Urinary bladder (tissue), 4 donors: ENCODE data around the gene FIBCD1. TPM values are rescaled to one million over a fixed set of nuclear protein-coding genes. Genes with fewer than 3 reads are reported as not detected.

Experiments
- DNase-seq: peaks from one replicate; pipeline ENCODE4 v3.0.0-alpha.2; 2015; ENCODE audit errors: extremely low spot score
- H3K27ac ChIP-seq: one replicate; pipeline ENCODE4 v1.5.1; 2013; ENCODE audit warnings: low read depth, mild to moderate bottlenecking, moderate library complexity
- H3K36me3 ChIP-seq: one replicate; pipeline ENCODE4 v1.6.1; 2013; ENCODE audit warnings: mild to moderate bottlenecking, moderate library complexity; ENCODE audit not compliant: insufficient read depth
- H3K4me1 ChIP-seq: one replicate; pipeline ENCODE4 v1.6.1; 2013; ENCODE audit warnings: mild to moderate bottlenecking, moderate library complexity; ENCODE audit not compliant: insufficient read depth
- H3K4me3 ChIP-seq: one replicate; pipeline ENCODE4 v1.5.1; 2013; ENCODE audit warnings: low read depth, low read length
- WGBS: extraction: QIAGEN DNeasy Blood & Tissue Kit; methylation state at CpG from one replicate; pipeline ENCODE4 v1.1.7; 2013; 5-methylcytosine and 5-hydroxymethylcytosine counted together
- polyA plus RNA-seq: library from polyadenylated mRNA; stranded (reverse); fragments of 200-250 nt; gene quantifications from one replicate; pipeline ENCODE4 v1.2.3, GENCODE V29; 2013
- total RNA-seq: library from RNA; depleted of rRNA; stranded (reverse); fragments of >200 nt; gene quantifications from one replicate; pipeline ENCODE4 v1.2.3, GENCODE V29; 2014
- donor health status: healthy with polysubstance abuse.
- donor health status: healthy.

The FIBCD1 gene
- total RNA-seq, result 0.16 TPM
- 2.4 TPM for polyA plus RNA-seq

GRCh38 chr9:130938652-130939404 lies at the start of gene FIBCD1:
FIBCD1 (minus strand) TSS chr9:130939247; CDS start chr9:130938607, 640 bp downstream.
- under 1% methylated on average over 98 of the region's 98 CpGs for WGBS

GRCh38 chr9:130988400-130988747 lies 49.3 kb upstream of the FIBCD1 start:
- 98% methylated on average over 2 of the region's 2 CpGs for WGBS
- H3K4me3 ChIP-seq, result no peak overlapping the region

More at GRCh38 chr9:130938652-130939404, at the start of gene FIBCD1:
- Histone ChIP-seq H3K4me1 (no peaks in the 10 kb centered on the region), H3K36me3 (no peaks in the 10 kb centered on the region), H3K4me3 (peak within 1 kb of the TSS; percentile 36), H3K27ac (no peak within 1 kb of the TSS)
- DNase-seq, result no peak

GRCh38 chr9:130987738-130988399 lies 48.8 kb upstream of the FIBCD1 start:
- 60% methylated on average over 10 of the region's 10 CpGs for WGBS
- no peak for DNase-seq
- H3K4me1 ChIP-seq, result no peaks in the 10 kb centered on the region

More at GRCh38 chr9:130988400-130988747, 49.3 kb upstream of the FIBCD1 start:
- Histone ChIP-seq H3K27ac (no peak overlapping the region), H3K36me3 (no peaks in the 10 kb centered on the region), H3K4me1 (no peaks in the 10 kb centered on the region)
- DNase-seq, result no peak

GRCh38 chr9:130987054-130987453 lies 48.0 kb upstream of the FIBCD1 start:
- Histone ChIP-seq H3K4me1 (no peaks in the 10 kb centered on the region), H3K4me3 (no peak overlapping the region), H3K36me3 (no peaks in the 10 kb centered on the region), H3K27ac (no peak overlapping the region)
- WGBS, result 76% methylated on average over 7 of the region's 7 CpGs
- no peak for DNase-seq

More at GRCh38 chr9:130987738-130988399, 48.8 kb upstream of the FIBCD1 start:
- no peak overlapping the region for H3K27ac ChIP-seq
- no peaks in the 10 kb centered on the region for H3K36me3 ChIP-seq
- no peak overlapping the region for H3K4me3 ChIP-seq

GRCh38 chr9:130986356-130986965 lies 47.4 kb upstream of the FIBCD1 start:
- 52% methylated on average over 24 of the region's 24 CpGs for WGBS
- no peak overlapping the region for H3K4me3 ChIP-seq
- H3K4me1 ChIP-seq, result no peaks in the 10 kb centered on the region
- DNase-seq, result no peak
- no peak overlapping the region for H3K27ac ChIP-seq
- no peaks in the 10 kb centered on the region for H3K36me3 ChIP-seq

- no peak for DNase-seq
- WGBS, result 74% methylated on average over 5 of the region's 5 CpGs
- Histone ChIP-seq H3K36me3 (no peaks in the 10 kb centered on the region), H3K4me1 (no peaks in the 10 kb centered on the region), H3K27ac (no peak overlapping the region), H3K4me3 (no peak overlapping the region)
These were observed 46.6 kb upstream of the FIBCD1 start for GRCh38 chr9:130985606-130986162.

GRCh38 chr9:130985029-130985428 lies 46.0 kb upstream of the FIBCD1 start:
- WGBS, result 85% methylated on average over 6 of the region's 6 CpGs
- DNase-seq, result no peak
- H3K4me3 ChIP-seq, result no peak overlapping the region
- H3K27ac ChIP-seq, result no peak overlapping the region
- H3K4me1 ChIP-seq, result no peaks in the 10 kb centered on the region
- no peaks in the 10 kb centered on the region for H3K36me3 ChIP-seq

GRCh38 chr9:130984521-130984920 lies 45.5 kb upstream of the FIBCD1 start:
- H3K4me1 ChIP-seq, result no peaks in the 10 kb centered on the region
- H3K27ac ChIP-seq, result no peak overlapping the region
- WGBS, result 80% methylated on average over 8 of the region's 8 CpGs
- H3K4me3 ChIP-seq, result no peak overlapping the region
- H3K36me3 ChIP-seq, result no peaks in the 10 kb centered on the region
- DNase-seq, result no peak

- no peak for DNase-seq
- Histone ChIP-seq H3K36me3 (no peaks in the 10 kb centered on the region), H3K27ac (no peak overlapping the region), H3K4me3 (no peak overlapping the region), H3K4me1 (no peaks in the 10 kb centered on the region)
- WGBS, result 82% methylated on average over 11 of the region's 11 CpGs
These were observed 44.9 kb upstream of the FIBCD1 start for GRCh38 chr9:130983970-130984369.

GRCh38 chr9:130983359-130983670 lies 44.3 kb upstream of the FIBCD1 start:
- Histone ChIP-seq H3K4me1 (no peaks in the 10 kb centered on the region), H3K4me3 (no peak overlapping the region), H3K36me3 (no peaks in the 10 kb centered on the region), H3K27ac (no peak overlapping the region)
- WGBS, result 74% methylated on average over 6 of the region's 6 CpGs
- DNase-seq, result no peak

GRCh38 chr9:130982636-130983358 lies 43.8 kb upstream of the FIBCD1 start:
- no peaks in the 10 kb centered on the region for H3K4me1 ChIP-seq
- no peak overlapping the region for H3K4me3 ChIP-seq
- WGBS, result 72% methylated on average over 25 of the region's 25 CpGs
- DNase-seq, result no peak
- no peaks in the 10 kb centered on the region for H3K36me3 ChIP-seq
- no peak overlapping the region for H3K27ac ChIP-seq

- H3K36me3 ChIP-seq, result no peaks in the 10 kb centered on the region
- WGBS, result 68% methylated on average over 14 of the region's 14 CpGs
These were observed 42.7 kb upstream of the FIBCD1 start for GRCh38 chr9:130981756-130982137.

GRCh38 chr9:130981002-130981755 lies 42.1 kb upstream of the FIBCD1 start:
- Histone ChIP-seq H3K36me3 (no peaks in the 10 kb centered on the region), H3K4me1 (no peaks in the 10 kb centered on the region), H3K4me3 (no peak overlapping the region), H3K27ac (no peak overlapping the region)
- no peak for DNase-seq
- WGBS, result 77% methylated on average over 10 of the region's 10 CpGs

More at GRCh38 chr9:130981756-130982137, 42.7 kb upstream of the FIBCD1 start:
- H3K4me3 ChIP-seq, result no peak overlapping the region
- no peak overlapping the region for H3K27ac ChIP-seq
- no peak for DNase-seq
- no peaks in the 10 kb centered on the region for H3K4me1 ChIP-seq
